ENCODE results near the gene HBQ1. TPM values are rescaled to one million over a fixed set of nuclear protein-coding genes. Genes with fewer than 3 reads are reported as not detected.
"Not testable (repeated sequence)": the region's sequence is repeated elsewhere in the genome, so short reads cannot be mapped to it uniquely, and the experiment has no call there.

HBQ1 gene
- total RNA-seq, 1 donor: not detected

- H2AFZ ChIP-seq (ENCODE audit: low read length): no peak within 1 kb of the TSS
- TF ChIP-seq CTCF (IDR thresholded peaks at IDR 0.05; ENCODE audit: extremely low read depth, low read depth, low read length): no peak
- peaks cover 20% of the 10 kb centered on the region for H3K27me3 ChIP-seq (ENCODE audit: insufficient read depth, low read length)
- no peaks in the 10 kb centered on the region for H3K79me2 ChIP-seq (ENCODE audit: insufficient read depth, low read length)
- no peak within 1 kb of the TSS for H3K27ac ChIP-seq (ENCODE audit: low read depth, low read length)
- H3K4me3 ChIP-seq (ENCODE audit: insufficient read depth, low read length): no peak within 1 kb of the TSS
- DNase-seq (ENCODE audit: insufficient read length, low spot score, missing footprints): no peak
- H3K4me1 ChIP-seq (ENCODE audit: insufficient read depth, low read length): peaks cover 13% of the 10 kb centered on the region
- H3K9me3 ChIP-seq (ENCODE audit: low read depth, low read length): no peaks in the 10 kb centered on the region
- no peaks in the 10 kb centered on the region for H4K20me1 ChIP-seq (ENCODE audit: insufficient read depth, low read length)
- H3K4me2 ChIP-seq (ENCODE audit: insufficient read depth, low read length): no peak within 1 kb of the TSS
- no peaks in the 10 kb centered on the region for H3K36me3 ChIP-seq (ENCODE audit: insufficient read depth, low read length)
Observed at GRCh38 chr16:152141-153128, 27.8 kb upstream of the HBQ1 start, which contains the start of gene HBZ. Gene HBZ (plus strand): TSS chr16:152644. CDS start chr16:152910, 266 bp downstream.

- H3K9me3 ChIP-seq (ENCODE audit: low read depth, low read length); H3K79me2 ChIP-seq (ENCODE audit: insufficient read depth, low read length): not testable (repeated sequence)
Observed at GRCh38 chr16:153129-153521, 27.1 kb upstream of the HBQ1 start.

GRCh38 chr16:153550-154216 is 26.6 kb upstream of the HBQ1 start:
- DNase-seq (ENCODE audit: insufficient read length, low spot score, missing footprints); H3K79me2 ChIP-seq (ENCODE audit: insufficient read depth, low read length); H3K27ac ChIP-seq (ENCODE audit: low read depth, low read length); H3K36me3 ChIP-seq (ENCODE audit: insufficient read depth, low read length); H2AFZ ChIP-seq (ENCODE audit: low read length); H3K4me3 ChIP-seq (ENCODE audit: insufficient read depth, low read length); H3K9me3 ChIP-seq (ENCODE audit: low read depth, low read length); H4K20me1 ChIP-seq (ENCODE audit: insufficient read depth, low read length); H3K4me2 ChIP-seq (ENCODE audit: insufficient read depth, low read length): not testable (repeated sequence)
- peaks cover 10% of the 10 kb centered on the region for H3K4me1 ChIP-seq (ENCODE audit: insufficient read depth, low read length)
- peaks cover 26% of the 10 kb centered on the region for H3K27me3 ChIP-seq (ENCODE audit: insufficient read depth, low read length)

More at GRCh38 chr16:153129-153521, 27.1 kb upstream of the HBQ1 start:
- H3K4me2 ChIP-seq (ENCODE audit: insufficient read depth, low read length); H3K36me3 ChIP-seq (ENCODE audit: insufficient read depth, low read length); DNase-seq (ENCODE audit: insufficient read length, low spot score, missing footprints); H4K20me1 ChIP-seq (ENCODE audit: insufficient read depth, low read length); H3K27ac ChIP-seq (ENCODE audit: low read depth, low read length); H3K4me3 ChIP-seq (ENCODE audit: insufficient read depth, low read length); H2AFZ ChIP-seq (ENCODE audit: low read length): not testable (repeated sequence)
- Histone ChIP-seq H3K4me1 (ENCODE audit: insufficient read depth, low read length) (peaks cover 13% of the 10 kb centered on the region), H3K27me3 (ENCODE audit: insufficient read depth, low read length) (peaks cover 24% of the 10 kb centered on the region)

- no peaks in the 10 kb centered on the region for H3K36me3 ChIP-seq (ENCODE audit: insufficient read depth, low read length)
- TF ChIP-seq CTCF (IDR thresholded peaks at IDR 0.05; ENCODE audit: extremely low read depth, low read depth, low read length): no peak
- DNase-seq (ENCODE audit: insufficient read length, low spot score, missing footprints): peak; percentile 85
- H2AFZ ChIP-seq (ENCODE audit: low read length): no peak overlapping the region
- H3K4me3 ChIP-seq (ENCODE audit: insufficient read depth, low read length): peak overlapping the region; percentile 55
- H3K4me1 ChIP-seq (ENCODE audit: insufficient read depth, low read length): peaks cover 5% of the 10 kb centered on the region
- H4K20me1 ChIP-seq (ENCODE audit: insufficient read depth, low read length): no peaks in the 10 kb centered on the region
- H3K9me3 ChIP-seq (ENCODE audit: low read depth, low read length): no peaks in the 10 kb centered on the region
- peaks cover 29% of the 10 kb centered on the region for H3K27me3 ChIP-seq (ENCODE audit: insufficient read depth, low read length)
- no peak overlapping the region for H3K27ac ChIP-seq (ENCODE audit: low read depth, low read length)
- no peaks in the 10 kb centered on the region for H3K79me2 ChIP-seq (ENCODE audit: insufficient read depth, low read length)
- H3K4me2 ChIP-seq (ENCODE audit: insufficient read depth, low read length): peak overlapping the region; percentile 64
Observed at GRCh38 chr16:154217-155030, 25.8 kb upstream of the HBQ1 start.
